NT2/D1 (cell line): ENCODE data around the gene MGLL.

ENCODE experiments used
- SUZ12 ChIP-seq: IDR thresholded peaks from 2 replicates; pipeline ENCODE4 v1.6.1; 2011; ENCODE audit not compliant: insufficient read length, insufficient read depth; ENCODE audit errors: extremely low read depth
- YY1 ChIP-seq: IDR thresholded peaks from 2 replicates; pipeline ENCODE4 v1.6.1; 2011; ENCODE audit not compliant: insufficient read length, insufficient read depth
- ZNF274 ChIP-seq: IDR thresholded peaks from 2 replicates; pipeline ENCODE4 v1.6.1; 2011; ENCODE audit warnings: mild to moderate bottlenecking, low read depth, low read length

- TF ChIP-seq YY1 = no peak
- no peak for TF ChIP-seq SUZ12
- no peak for TF ChIP-seq ZNF274
Observed at GRCh38 chr3:127715532-127715931, 106.8 kb downstream of the MGLL start.
